Activated T-helper 1 cell treated with anti-CD3 and anti-CD28 coated beads, Interleukin-12 subunit alpha, Interleukin-12 subunit beta, Interleukin-2, Interleukin-4 antibody, amounts not matched to agents 30 ng/mL and 10 ng/mL and 1 ng/mL, durations not matched to agents 14 hours and 24 hours and 36 hours (primary cell): Measurements from ENCODE around the gene RERG. TPM values are rescaled to one million over a fixed set of nuclear protein-coding genes. Genes with fewer than 3 reads are reported as not detected.

ENCODE experiments used
- DNase-seq: peaks from one replicate; pipeline ENCODE4 v3.0.0; 2021; ENCODE audit warnings: low spot score
- H3K27ac Mint-ChIP-seq: one replicate; pipeline ENCODE4 v1.8.0; 2021; ENCODE audit warnings: mild to moderate bottlenecking, mixed read lengths
- H3K27me3 Mint-ChIP-seq: one replicate; pipeline ENCODE4 v1.8.0; 2022; ENCODE audit warnings: mild to moderate bottlenecking, moderate library complexity, mixed read lengths; ENCODE audit not compliant: insufficient read depth
- H3K36me3 Mint-ChIP-seq: one replicate; pipeline ENCODE4 v1.8.0; 2021; ENCODE audit warnings: low read depth, mixed read lengths
- H3K4me1 Mint-ChIP-seq: one replicate; pipeline ENCODE4 v1.8.0; 2021; ENCODE audit warnings: low read depth, mixed read lengths
- H3K4me3 Mint-ChIP-seq: one replicate; pipeline ENCODE4 v1.8.0; 2021; ENCODE audit warnings: mild to moderate bottlenecking, moderate library complexity, mixed read lengths
- H3K9me3 Mint-ChIP-seq: one replicate; pipeline ENCODE4 v1.8.0; 2021; ENCODE audit warnings: mixed read lengths
- intact Hi-C: fragments of 100-400 bp; cut with micrococcal nuclease; formaldehyde crosslinking; loops from one replicate; pipeline ENCODE4 v1.15.1; 2024
- total RNA-seq: library from RNA; stranded (reverse); gene quantifications from 2 replicates; pipeline ENCODE4 v1.2.3, GENCODE V29; 2022

The RERG gene
- total RNA-seq, 1 donor from 2014 or later: not detected

GRCh38 chr12:15194456-15195368 is 26.5 kb downstream of the RERG start:
- Mint-ChIP-seq H3K9me3 (no peaks in the 10 kb centered on the region), H3K27ac (no peak overlapping the region), H3K36me3 (no peaks in the 10 kb centered on the region), H3K27me3 (peaks cover 14% of the 10 kb centered on the region), H3K4me3 (no peak overlapping the region), H3K4me1 (no peaks in the 10 kb centered on the region)
- DNase-seq: no peak
- intact Hi-C loops: no loop called here

GRCh38 chr12:15193946-15194345 is 27.3 kb downstream of the RERG start:
- no peak overlapping the region for H3K4me3 Mint-ChIP-seq
- H3K27ac Mint-ChIP-seq: no peak overlapping the region
- no peaks in the 10 kb centered on the region for H3K4me1 Mint-ChIP-seq
- no peaks in the 10 kb centered on the region for H3K36me3 Mint-ChIP-seq
- no peak for DNase-seq
- H3K9me3 Mint-ChIP-seq: no peaks in the 10 kb centered on the region
- intact Hi-C loops: no loop called here
- peaks cover 14% of the 10 kb centered on the region for H3K27me3 Mint-ChIP-seq

- intact Hi-C loops: no loop called here
- H3K27ac Mint-ChIP-seq: no peak overlapping the region
- peaks cover 14% of the 10 kb centered on the region for H3K27me3 Mint-ChIP-seq
- no peaks in the 10 kb centered on the region for H3K4me1 Mint-ChIP-seq
- H3K4me3 Mint-ChIP-seq: no peak overlapping the region
- no peaks in the 10 kb centered on the region for H3K36me3 Mint-ChIP-seq
- DNase-seq: no peak
- H3K9me3 Mint-ChIP-seq: no peaks in the 10 kb centered on the region
Observed at GRCh38 chr12:15192720-15193119, 28.5 kb downstream of the RERG start.

- no peak overlapping the region for H3K4me3 Mint-ChIP-seq
- DNase-seq: no peak
- peaks cover 4% of the 10 kb centered on the region for H3K27me3 Mint-ChIP-seq
- H3K27ac Mint-ChIP-seq: no peak overlapping the region
- intact Hi-C loops: no loop called here
- no peaks in the 10 kb centered on the region for H3K36me3 Mint-ChIP-seq
- no peaks in the 10 kb centered on the region for H3K9me3 Mint-ChIP-seq
- H3K4me1 Mint-ChIP-seq: no peaks in the 10 kb centered on the region
Observed at GRCh38 chr12:15188127-15188526, 33.1 kb downstream of the RERG start.

GRCh38 chr12:15186597-15186996 is 34.6 kb downstream of the RERG start:
- Mint-ChIP-seq H3K27ac (no peak overlapping the region), H3K27me3 (peaks cover 1% of the 10 kb centered on the region), H3K4me1 (no peaks in the 10 kb centered on the region), H3K36me3 (no peaks in the 10 kb centered on the region), H3K9me3 (no peaks in the 10 kb centered on the region), H3K4me3 (no peak overlapping the region)
- DNase-seq: no peak
- intact Hi-C loops: no loop called here

- intact Hi-C loops: no loop called here
- DNase-seq: no peak
- no peaks in the 10 kb centered on the region for H3K4me1 Mint-ChIP-seq
- peaks cover 3% of the 10 kb centered on the region for H3K27me3 Mint-ChIP-seq
- no peaks in the 10 kb centered on the region for H3K36me3 Mint-ChIP-seq
- no peak overlapping the region for H3K27ac Mint-ChIP-seq
- no peak overlapping the region for H3K4me3 Mint-ChIP-seq
- H3K9me3 Mint-ChIP-seq: no peaks in the 10 kb centered on the region
Observed at GRCh38 chr12:15184484-15184883, 36.7 kb downstream of the RERG start.

GRCh38 chr12:15183821-15184220 is 37.4 kb downstream of the RERG start:
- no peaks in the 10 kb centered on the region for H3K4me1 Mint-ChIP-seq
- intact Hi-C loops: no loop called here
- H3K27ac Mint-ChIP-seq: no peak overlapping the region

GRCh38 chr12:15181017-15181683 is 40.1 kb downstream of the RERG start:
- DNase-seq: no peak
- no peaks in the 10 kb centered on the region for H3K36me3 Mint-ChIP-seq
- intact Hi-C loops: no loop called here
- peaks cover 7% of the 10 kb centered on the region for H3K27me3 Mint-ChIP-seq
- no peaks in the 10 kb centered on the region for H3K4me1 Mint-ChIP-seq
- H3K4me3 Mint-ChIP-seq: no peak overlapping the region
- no peaks in the 10 kb centered on the region for H3K9me3 Mint-ChIP-seq
- H3K27ac Mint-ChIP-seq: no peak overlapping the region

More at GRCh38 chr12:15183821-15184220, 37.4 kb downstream of the RERG start:
- H3K4me3 Mint-ChIP-seq: no peak overlapping the region
- H3K36me3 Mint-ChIP-seq: no peaks in the 10 kb centered on the region
- no peak for DNase-seq
- no peaks in the 10 kb centered on the region for H3K9me3 Mint-ChIP-seq
- H3K27me3 Mint-ChIP-seq: peaks cover 3% of the 10 kb centered on the region

- Mint-ChIP-seq H3K27me3 (peaks cover 7% of the 10 kb centered on the region), H3K9me3 (no peaks in the 10 kb centered on the region), H3K36me3 (no peaks in the 10 kb centered on the region), H3K4me1 (no peaks in the 10 kb centered on the region), H3K27ac (no peak overlapping the region), H3K4me3 (no peak overlapping the region)
- intact Hi-C loops: no loop called here
- no peak for DNase-seq
Observed at GRCh38 chr12:15180325-15180724, 40.9 kb downstream of the RERG start.

- peaks cover 7% of the 10 kb centered on the region for H3K27me3 Mint-ChIP-seq
- H3K9me3 Mint-ChIP-seq: no peaks in the 10 kb centered on the region
- intact Hi-C loops: no loop called here
- no peak overlapping the region for H3K27ac Mint-ChIP-seq
- no peak overlapping the region for H3K4me3 Mint-ChIP-seq
- no peaks in the 10 kb centered on the region for H3K36me3 Mint-ChIP-seq
- no peak for DNase-seq
- no peaks in the 10 kb centered on the region for H3K4me1 Mint-ChIP-seq
Observed at GRCh38 chr12:15179672-15180071, 41.5 kb downstream of the RERG start.

GRCh38 chr12:15173142-15173541 is 48.1 kb downstream of the RERG start:
- H3K36me3 Mint-ChIP-seq: no peaks in the 10 kb centered on the region
- no peak overlapping the region for H3K27ac Mint-ChIP-seq
- intact Hi-C loops: no loop called here
- H3K4me3 Mint-ChIP-seq: no peak overlapping the region
- H3K27me3 Mint-ChIP-seq: peaks cover 4% of the 10 kb centered on the region
- no peaks in the 10 kb centered on the region for H3K4me1 Mint-ChIP-seq
- no peaks in the 10 kb centered on the region for H3K9me3 Mint-ChIP-seq
- no peak for DNase-seq

GRCh38 chr12:15172060-15172822 is 49.0 kb downstream of the RERG start:
- Mint-ChIP-seq H3K4me1 (no peaks in the 10 kb centered on the region), H3K9me3 (no peaks in the 10 kb centered on the region), H3K4me3 (no peak overlapping the region), H3K36me3 (no peaks in the 10 kb centered on the region), H3K27me3 (peaks cover 4% of the 10 kb centered on the region), H3K27ac (no peak overlapping the region)
- no peak for DNase-seq
- intact Hi-C loops: no loop called here
